Cerebellar cortex (tissue), 1 donor: ENCODE results near the gene MARCHF2.
A peak's percentile ranks its signal among the peaks of the same experiment; 100 is the strongest.
"Not testable (repeated sequence)": the region's sequence is repeated elsewhere in the genome, so short reads cannot be mapped to it uniquely, and the experiment has no call there.

Experiments used
- DNase-seq: peaks from one replicate; pipeline ENCODE4 v3.0.0-alpha.2; 2015; ENCODE audit warnings: low spot score

Gene MARCHF2, protein sequence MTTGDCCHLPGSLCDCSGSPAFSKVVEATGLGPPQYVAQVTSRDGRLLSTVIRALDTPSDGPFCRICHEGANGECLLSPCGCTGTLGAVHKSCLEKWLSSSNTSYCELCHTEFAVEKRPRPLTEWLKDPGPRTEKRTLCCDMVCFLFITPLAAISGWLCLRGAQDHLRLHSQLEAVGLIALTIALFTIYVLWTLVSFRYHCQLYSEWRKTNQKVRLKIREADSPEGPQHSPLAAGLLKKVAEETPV

DNA sequence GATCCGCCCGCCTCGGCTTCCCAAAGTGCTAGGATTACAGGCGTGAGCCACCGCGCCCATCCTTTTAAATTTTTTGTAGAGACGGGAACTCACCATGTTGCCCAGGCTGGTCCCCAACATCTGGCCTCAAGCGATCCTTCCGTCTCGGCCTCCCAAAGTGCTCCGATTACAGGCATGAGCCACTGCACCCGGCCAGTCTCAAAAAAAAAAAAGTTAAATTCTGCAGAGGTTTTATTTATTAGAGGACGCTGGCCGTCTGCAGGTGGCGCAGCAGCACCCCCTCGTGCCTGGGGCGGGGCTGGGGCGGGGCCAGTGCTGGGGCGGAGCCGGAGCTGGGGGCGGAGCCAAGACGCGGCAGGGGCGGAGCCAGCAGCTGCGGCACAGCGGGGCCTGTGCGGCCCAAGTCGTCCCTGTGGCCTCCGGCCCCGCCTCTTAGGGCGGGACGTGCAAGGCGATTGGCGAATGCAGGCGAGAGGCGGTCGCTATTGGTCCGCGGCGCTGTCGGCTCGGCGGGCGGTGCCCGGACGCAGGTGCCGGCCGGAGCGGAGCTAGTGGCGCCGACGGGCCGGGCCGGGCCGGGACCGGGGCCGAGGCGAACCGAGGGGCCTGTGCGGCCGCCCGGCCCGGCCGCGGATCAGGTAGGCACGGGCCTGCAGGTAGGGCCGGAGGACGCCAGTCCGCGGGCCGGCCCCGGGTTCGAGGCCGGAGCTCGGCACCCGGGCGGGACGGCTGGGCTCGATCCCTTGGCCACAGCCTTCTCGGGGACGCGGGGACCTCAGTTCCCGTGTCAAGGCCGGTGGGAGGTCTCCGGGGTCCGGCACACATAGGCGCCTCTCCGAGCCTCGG lies at the start of gene MARCHF2:
Gene MARCHF2, plus strand, starts transcription at position 523 of the 846 bp plus-strand sequence. CDS start 8,536 bp downstream, outside the sequence.
- peak; percentile 96 for DNase-seq

DNA sequence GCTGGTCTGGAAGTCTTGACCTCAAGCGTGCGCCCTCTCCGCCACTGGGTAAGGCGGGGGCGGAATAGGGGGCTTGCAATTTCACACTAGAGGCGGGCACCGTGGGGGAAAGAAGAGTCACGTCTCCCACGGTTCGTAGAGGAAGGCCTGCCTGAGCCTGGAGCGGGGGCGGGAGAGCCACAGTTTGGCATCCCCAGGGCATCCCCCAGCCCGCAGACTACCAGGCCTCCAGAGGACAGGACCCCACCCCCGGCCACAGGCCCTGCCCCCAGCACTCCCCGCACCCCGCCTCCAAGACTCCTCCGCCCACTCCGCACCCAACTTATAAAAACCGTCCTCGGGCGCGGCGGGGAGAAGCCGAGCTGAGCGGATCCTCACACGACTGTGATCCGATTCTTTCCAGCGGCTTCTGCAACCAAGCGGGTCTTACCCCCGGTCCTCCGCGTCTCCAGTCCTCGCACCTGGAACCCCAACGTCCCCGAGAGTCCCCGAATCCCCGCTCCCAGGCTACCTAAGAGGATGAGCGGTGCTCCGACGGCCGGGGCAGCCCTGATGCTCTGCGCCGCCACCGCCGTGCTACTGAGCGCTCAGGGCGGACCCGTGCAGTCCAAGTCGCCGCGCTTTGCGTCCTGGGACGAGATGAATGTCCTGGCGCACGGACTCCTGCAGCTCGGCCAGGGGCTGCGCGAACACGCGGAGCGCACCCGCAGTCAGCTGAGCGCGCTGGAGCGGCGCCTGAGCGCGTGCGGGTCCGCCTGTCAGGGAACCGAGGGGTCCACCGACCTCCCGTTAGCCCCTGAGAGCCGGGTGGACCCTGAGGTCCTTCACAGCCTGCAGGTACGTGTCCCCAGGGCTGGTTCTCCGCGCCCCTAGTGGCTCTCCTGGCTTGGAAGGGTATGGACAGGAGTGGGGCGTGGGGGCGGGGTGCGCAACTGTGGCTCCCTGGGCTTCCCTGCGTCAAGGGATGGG lies 49.0 kb upstream of the MARCHF2 start, which contains the start of gene ANGPTL4:
Gene ANGPTL4, plus strand, starts transcription at position 353 of the 969 bp plus-strand sequence. Its CDS starts 167 bp downstream, at position 520.
- DNase-seq: peak; percentile 52

DNA sequence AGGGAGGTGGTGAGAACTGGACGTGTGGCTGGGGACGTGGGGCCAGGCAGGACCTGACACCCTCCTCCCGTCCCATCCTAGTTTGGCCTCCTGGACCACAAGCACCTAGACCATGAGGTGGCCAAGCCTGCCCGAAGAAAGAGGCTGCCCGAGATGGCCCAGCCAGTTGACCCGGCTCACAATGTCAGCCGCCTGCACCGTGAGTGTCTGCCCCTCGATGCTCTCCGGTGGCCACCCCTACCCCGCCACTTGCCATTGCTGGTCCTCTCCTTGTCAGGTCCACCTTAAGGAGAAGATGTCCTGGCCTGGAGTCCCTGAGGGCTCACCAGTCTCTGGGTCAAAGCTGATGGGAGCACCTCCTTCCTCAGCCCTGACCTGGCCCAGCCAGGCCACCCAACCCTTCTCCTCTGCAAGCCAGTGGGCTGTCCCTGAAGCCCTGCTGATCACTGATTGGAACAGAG lies 47.0 kb upstream of the MARCHF2 start:
- DNase-seq: no peak

DNA sequence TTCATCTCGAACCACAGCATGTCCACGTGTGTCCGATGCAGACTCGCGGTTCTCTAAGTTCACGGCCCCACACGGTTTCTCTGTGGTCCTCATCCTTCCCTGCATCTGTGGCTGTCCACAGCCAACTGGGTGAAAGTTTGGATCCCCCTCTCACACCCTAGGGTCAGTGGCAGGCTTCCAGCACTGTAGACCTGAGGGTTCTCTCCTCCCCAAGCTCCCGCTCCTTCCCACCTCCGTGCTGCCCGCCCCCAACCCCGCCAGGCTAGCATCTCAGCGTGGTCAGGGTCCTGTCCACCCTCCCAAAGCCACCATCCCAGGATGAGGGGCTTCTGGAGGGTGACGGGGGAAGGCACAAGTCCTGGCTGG lies 46.2 kb upstream of the MARCHF2 start:
- no peak for DNase-seq

DNA sequence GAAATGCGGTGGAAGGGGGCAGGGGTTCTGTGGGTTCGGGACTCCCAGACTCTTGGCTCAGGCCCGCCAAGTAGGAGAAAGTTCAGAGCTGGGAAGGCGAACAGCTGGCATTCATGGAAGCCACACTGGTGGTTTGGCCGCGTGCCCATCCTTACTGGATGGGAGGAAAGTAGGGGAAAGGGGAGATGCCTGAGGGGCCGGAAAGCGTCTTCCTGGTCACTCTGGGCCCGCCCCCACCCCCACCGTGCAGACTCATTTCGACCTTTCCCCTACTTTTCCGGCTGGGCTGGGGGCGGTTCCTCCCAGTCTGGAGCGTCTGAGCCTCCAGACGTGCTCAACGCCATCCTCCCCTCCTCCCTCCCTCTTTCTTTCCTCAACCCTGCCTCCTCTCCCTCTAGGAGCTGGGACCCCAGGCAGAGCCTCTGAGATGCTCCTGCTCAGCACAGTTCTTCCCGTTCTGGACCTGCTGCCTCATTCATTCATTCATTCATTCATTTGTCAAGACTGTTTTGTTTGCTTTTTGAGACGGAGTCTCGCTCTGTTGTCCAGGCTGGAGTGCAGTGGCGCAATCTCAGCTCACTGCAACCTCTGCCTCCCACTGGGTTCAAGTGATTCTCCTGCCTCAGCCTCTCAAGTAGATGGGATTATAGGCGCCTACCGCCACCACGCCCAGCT lies 45.6 kb upstream of the MARCHF2 start:
- DNase-seq: peak; percentile 34

DNA sequence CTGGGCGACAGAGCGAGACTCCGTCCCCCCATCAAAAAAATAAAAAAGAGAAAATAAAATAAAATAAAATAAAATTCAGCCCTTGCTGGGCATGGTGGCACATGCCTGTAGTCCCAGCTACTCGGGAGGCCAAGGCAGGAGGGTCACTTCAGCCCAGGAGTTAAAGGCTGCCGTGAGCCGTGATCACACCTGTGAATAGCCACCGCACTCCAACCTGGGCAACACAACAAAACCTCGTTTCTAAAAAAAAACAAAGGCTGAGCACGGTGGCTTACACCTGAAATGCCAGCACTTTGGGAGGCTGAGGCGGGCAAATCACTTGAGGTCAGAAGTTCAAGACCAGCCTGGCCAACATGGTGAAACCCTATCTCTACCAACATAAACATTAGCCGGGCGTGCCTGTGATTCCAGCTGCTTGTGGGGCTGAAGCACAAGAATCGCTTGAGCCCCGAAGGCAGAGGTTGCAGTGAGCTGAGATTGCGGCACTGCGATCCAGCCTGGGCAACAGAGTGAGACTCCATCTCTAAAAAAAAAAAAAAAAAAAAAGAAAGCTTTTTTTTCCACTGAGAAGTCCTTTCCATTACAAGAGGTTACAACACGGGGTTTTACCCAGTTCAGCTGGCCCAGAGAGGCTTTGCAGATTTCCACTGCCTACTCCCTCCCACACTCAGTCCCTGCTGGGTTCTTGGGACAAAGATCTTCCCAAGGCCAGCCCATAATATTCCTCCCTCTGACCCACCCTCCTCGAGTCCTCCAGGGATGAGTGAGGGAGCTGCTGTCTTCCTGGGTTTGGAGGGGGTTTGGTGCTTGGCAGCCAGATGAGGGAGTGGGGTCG lies 42.7 kb upstream of the MARCHF2 start:
- DNase-seq: no peak

DNA sequence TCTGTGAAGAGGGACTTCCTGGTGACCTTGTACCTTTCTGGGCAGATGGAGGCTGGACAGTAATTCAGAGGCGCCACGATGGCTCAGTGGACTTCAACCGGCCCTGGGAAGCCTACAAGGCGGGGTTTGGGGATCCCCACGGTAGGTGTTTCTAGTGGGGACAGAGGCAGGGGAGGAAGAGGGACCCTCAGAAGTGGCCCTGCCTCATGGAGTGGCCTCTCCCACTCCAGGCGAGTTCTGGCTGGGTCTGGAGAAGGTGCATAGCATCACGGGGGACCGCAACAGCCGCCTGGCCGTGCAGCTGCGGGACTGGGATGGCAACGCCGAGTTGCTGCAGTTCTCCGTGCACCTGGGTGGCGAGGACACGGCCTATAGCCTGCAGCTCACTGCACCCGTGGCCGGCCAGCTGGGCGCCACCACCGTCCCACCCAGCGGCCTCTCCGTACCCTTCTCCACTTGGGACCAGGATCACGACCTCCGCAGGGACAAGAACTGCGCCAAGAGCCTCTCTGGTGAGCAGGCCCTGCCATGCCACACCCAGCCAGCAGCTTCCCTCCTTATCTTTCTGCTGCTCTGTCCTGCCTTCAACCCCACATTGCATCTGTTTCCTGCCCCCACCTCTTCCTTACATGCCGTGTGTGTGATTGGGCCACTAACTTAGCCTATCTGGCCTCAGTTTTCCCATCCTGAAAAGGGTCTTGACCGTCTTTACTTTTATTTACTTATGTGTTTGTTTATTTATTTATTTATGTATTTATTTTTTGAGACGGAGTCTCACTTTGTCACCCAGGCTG lies 41.9 kb upstream of the MARCHF2 start:
- no peak for DNase-seq

DNA sequence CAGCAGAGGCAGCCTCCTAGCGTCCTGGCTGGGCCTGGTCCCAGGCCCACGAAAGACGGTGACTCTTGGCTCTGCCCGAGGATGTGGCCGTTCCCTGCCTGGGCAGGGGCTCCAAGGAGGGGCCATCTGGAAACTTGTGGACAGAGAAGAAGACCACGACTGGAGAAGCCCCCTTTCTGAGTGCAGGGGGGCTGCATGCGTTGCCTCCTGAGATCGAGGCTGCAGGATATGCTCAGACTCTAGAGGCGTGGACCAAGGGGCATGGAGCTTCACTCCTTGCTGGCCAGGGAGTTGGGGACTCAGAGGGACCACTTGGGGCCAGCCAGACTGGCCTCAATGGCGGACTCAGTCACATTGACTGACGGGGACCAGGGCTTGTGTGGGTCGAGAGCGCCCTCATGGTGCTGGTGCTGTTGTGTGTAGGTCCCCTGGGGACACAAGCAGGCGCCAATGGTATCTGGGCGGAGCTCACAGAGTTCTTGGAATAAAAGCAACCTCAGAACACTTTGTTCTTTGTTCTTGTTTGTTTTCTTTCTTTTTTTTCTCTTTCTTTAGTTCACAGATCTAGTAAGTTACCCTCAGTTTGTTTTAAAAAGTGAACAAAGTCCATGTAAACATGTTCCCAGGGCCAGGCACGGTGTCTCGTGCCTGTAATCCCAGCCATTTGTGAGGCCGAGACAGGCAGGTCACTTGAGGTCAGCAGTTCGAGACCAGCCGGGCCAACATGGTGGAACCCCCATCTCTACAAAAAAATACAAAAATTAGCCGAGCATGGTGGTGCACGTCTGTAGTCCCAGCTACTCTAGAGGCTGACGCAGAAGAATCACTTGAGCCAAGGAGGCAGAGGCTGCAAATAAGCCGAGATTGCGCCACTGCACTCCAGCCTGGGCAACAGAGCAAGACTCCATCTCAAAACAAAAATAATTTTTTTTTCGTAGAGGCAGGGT lies 39.0 kb upstream of the MARCHF2 start:
- no peak for DNase-seq

DNA sequence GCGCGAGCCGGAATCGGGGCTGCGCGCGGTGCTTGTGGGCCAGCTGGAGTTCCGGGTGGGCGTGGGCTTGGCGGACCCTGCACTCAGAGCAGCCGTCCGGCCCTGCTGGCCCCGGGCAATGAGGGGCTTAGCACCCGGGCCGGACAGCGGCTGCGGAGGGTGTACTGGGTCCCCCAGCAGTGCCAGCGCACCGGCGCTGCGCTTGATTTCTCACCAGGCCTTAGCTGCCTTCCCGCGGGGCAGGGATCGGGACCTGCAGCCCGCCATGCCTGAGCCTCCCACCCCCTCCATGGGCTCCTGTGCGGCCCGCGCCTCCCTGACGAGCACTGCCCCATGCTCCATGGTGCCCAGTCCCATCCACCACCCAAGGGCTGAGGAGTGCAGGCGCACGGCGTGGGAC lies 37.3 kb upstream of the MARCHF2 start:
- DNase-seq: not testable (repeated sequence)

DNA sequence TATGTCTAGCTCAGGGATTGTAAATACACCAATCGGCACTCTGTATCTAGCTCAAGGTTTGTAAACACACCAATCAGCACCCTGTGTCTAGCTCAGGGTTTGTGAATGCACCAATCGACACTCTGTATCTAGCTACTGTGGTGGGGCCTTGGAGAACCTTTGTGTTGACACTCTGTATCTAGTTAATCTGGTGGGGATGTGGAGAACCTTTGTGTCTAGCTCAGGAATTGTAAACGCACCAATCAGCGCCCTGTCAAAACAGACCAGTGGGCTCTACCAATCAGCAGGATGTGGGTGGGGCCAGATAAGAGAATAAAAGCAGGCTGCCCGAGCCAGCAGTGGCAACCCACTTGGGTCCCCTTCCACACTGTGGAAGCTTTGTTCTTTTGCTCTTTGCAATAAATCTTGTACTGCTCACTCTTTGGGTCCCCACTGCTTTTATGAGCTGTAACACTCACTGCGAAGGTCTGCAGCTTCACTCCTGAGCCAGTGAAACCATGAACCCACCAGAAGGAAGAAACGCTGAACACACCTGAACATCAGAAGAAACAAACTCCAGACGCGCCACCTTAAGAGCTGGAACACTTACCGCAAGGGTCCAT lies 36.6 kb upstream of the MARCHF2 start:
- not testable (repeated sequence) for DNase-seq

DNA sequence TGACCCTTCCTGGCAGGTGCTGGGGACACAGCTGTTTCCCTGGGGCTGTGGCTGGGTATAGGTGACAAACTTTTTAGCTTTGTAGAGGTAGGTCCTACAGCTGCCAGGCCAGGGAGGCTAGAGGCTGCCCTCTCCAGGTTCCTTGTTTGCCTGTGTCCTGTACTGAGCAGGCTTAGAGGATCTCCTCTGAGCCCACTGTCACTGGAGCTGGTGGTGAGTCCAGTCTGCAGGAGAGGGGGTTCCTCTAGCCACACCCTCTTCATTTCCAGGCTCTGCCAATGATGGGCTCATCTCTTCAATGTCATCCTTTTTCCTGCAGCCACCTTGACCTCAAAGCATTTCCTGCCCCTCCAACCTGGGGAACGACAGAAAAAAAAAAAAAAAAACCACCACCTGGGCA lies 35.5 kb upstream of the MARCHF2 start:
- no peak for DNase-seq

DNA sequence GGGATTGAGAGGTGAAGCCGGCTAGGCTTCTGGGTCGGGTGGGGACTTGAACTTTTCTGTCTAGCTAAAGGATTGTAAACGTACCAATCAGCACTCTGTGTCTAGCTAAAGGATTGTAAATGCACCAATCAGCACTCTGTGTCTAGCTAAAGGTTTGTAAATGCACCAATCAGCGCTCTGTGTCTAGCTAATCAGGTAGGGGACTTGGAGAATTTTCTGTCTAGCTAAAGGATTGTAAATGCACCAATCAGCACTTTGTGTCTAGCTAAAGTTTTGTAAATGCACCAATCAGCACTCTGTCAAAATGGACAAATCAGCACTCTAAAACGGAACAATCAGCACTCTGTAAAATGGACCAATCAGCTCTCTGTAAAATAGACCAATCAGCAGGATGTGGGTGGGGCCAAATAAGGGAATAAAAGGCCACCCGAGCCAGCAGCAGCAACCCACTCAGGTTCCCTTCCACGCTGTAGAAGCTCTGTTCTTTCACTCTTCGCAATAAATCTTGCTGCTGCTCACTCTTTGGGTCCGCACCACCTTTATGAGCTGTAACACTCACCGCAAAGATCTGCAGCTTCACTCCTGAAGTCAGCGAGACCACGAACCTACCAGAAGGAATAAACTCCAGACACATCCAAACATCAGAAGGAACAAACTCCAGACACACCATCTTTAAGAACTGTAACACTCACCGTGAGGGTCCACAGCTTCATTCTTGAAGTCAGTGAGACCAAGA lies 33.8 kb upstream of the MARCHF2 start:
- not testable (repeated sequence) for DNase-seq

DNA sequence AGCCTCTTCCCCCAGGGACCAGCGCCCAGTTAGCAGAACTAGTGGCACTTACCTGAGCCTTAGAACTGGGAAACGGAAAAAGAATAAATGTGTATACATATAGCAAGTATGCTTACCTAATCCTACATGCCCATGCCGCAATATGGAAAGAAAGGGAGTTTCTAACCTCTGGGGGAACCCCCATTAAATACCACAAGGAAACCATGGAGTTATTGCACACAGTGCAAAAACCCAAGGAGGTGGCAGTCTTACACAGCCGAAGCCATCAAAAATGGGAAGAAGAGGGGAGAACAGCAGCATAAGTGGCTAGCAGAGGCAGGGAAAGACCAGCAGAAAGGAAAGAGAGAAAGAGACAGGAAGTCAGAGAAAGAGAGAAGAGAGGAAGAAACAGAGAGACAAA lies 28.5 kb upstream of the MARCHF2 start:
- not testable (repeated sequence) for DNase-seq

DNA sequence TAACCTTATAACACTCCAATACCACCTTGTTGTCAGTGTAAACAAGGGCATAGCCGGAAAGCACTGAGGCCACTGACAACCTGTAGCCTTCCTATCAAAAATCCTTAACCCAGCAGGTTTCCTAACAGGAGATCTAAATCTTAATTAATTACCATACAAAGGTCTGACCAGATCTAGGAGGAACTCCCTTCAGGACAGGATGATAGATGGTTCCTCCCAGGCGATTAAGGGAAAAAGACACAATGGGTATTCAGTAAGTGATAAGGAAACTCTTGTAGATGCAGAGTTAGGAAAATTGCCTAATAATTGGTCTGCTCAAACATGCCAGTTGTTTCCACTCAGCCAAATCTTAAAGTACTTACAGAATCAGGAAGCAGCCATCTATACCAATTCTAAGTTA lies 28.0 kb upstream of the MARCHF2 start:
- DNase-seq: not testable (repeated sequence)

DNA sequence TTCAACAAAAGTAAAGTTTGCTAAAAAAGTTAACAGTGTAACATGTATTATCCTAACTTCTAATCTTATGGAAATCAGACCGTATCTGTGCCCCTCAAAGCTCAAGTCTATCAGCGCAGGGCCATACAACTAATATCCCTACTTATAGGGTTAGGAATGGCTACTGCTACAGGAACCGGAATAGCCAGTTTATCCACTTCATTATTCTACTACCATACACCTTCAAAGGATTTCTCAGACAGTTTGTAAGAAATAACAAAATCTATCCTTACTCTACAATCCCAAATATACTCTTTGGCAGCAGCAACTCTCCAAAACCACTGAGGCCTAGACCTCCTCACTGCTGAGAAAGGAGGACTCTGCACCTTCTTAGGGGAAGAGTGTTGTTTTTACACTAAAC lies 27.5 kb upstream of the MARCHF2 start:
- DNase-seq: not testable (repeated sequence)

DNA sequence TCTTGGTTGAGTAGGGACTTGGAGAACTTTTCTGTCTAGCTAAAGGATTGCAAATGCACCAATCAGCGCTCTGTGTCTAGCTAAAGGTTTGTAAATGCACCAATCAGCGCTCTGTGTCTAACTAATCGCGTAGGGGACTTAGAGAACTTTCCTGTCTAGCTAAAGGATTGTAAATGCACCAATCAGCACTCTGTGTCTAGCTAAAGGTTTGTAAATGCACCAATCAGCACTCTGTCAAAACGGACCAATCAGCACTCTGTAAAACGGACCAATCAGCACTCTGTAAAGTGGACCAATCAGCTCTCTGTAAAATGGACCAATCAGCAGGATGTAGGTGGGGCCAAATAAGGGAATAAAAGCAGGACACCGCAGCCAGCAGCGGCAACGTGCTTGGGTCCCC lies 26.7 kb upstream of the MARCHF2 start:
- not testable (repeated sequence) for DNase-seq

DNA sequence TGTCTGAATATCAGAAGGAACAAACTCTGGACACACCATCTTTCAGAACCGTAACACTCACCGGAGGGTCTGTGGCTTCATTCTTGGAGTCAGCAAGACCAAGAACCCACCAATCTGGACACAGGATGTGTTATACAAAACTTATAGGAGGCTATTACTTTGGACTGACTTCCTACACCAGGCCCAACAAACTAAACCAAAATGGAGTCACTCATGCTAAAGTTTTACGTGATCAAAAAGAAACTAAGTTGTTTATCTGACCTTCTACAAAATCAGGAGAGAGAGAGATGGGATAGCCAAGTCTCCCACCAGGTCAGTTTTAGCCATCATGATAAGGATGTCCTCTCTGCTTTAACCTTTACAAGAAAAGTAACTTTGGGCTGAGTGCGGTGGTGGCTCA lies 26.1 kb upstream of the MARCHF2 start:
- DNase-seq: no peak
